Colonic mucosa (tissue), 4 donors: ENCODE results near the gene TCP1. TPM values are rescaled to one million over a fixed set of nuclear protein-coding genes. Genes with fewer than 3 reads are reported as not detected.
"Not testable (repeated sequence)": the region's sequence is repeated elsewhere in the genome, so short reads cannot be mapped to it uniquely, and the experiment has no call there.

Source experiments
- DNase-seq: peaks from one replicate; pipeline ENCODE4 v3.0.0-alpha.2; 2020
- H3K27ac ChIP-seq: fragments of 200-600 bp; one replicate; pipeline ENCODE4 v1.8.0; 2021
- H3K27me3 ChIP-seq: fragments of 200-600 bp; one replicate; pipeline ENCODE4 v1.8.0; 2021
- H3K36me3 ChIP-seq: fragments of 200-600 bp; one replicate; pipeline ENCODE4 v1.8.0; 2021
- H3K4me1 ChIP-seq: fragments of 200-600 bp; one replicate; pipeline ENCODE4 v1.8.0; 2021; ENCODE audit warnings: mild to moderate bottlenecking
- H3K4me3 ChIP-seq: fragments of 200-600 bp; one replicate; pipeline ENCODE4 v1.8.0; 2021
- H3K9ac ChIP-seq, 2 donors: one replicate each; pipeline ENCODE4 v1.7.0; 2013; ENCODE audit warnings: control low read depth in 2 of 2, low read depth in 2 of 2, low read length in 2 of 2
- H3K9me3 ChIP-seq: fragments of 200-600 bp; one replicate; pipeline ENCODE4 v1.8.0; 2021
- CTCF ChIP-seq: fragments of 200-600 bp; IDR thresholded peaks from one replicate; pipeline ENCODE4 v1.8.0; 2022; ENCODE audit warnings: antibody characterized with exemption, mild to moderate bottlenecking
- intact Hi-C: fragments of 100-400 bp; cut with DNase I; formaldehyde crosslinking; loops from one replicate; pipeline ENCODE4 v1.14.1; 2022
- total RNA-seq, 2 donors: library from RNA; stranded (reverse); fragmentation: NEBNext Ultra II Directional in 1 of 2; extraction: Animal tissue kit (Norgen Biotek cat#: 25700) in 1 of 2; gene quantifications; one replicate each; pipeline ENCODE4 v1.2.1, GENCODE V29; 2021
- donor health status: healthy.
- donor health status: DM: no; HTN: no; CAD: no.
- donor health status: DM: no; HTN: no; CAD: no.

Gene TCP1
- total RNA-seq, 2 donors from 2014 or later: 163 to 294 TPM

- Histone ChIP-seq H3K9me3 (no peaks in the 10 kb centered on the region), H3K4me1 (no peaks in the 10 kb centered on the region), H3K36me3 (no peaks in the 10 kb centered on the region), H3K4me3 (no peak overlapping the region), H3K27ac (no peak overlapping the region), H3K9ac (no peak overlapping the region), H3K27me3 (no peaks in the 10 kb centered on the region)
- intact Hi-C loops: no loop called here
- no peak for DNase-seq
- no peak for TF ChIP-seq CTCF
These were observed 52.5 kb downstream of the TCP1 start for GRCh38 chr6:159736908-159737307.

GRCh38 chr6:159733395-159733794 lies 56.0 kb downstream of the TCP1 start:
- H3K4me3 ChIP-seq, H3K9ac ChIP-seq, H3K27ac ChIP-seq, H3K36me3 ChIP-seq, DNase-seq, H3K9me3 ChIP-seq, H3K27me3 ChIP-seq, H3K4me1 ChIP-seq, intact Hi-C loops: not testable (repeated sequence)

GRCh38 chr6:159732550-159732949 lies 56.9 kb downstream of the TCP1 start:
- H3K36me3 ChIP-seq, intact Hi-C loops, H3K4me1 ChIP-seq, H3K27ac ChIP-seq, H3K4me3 ChIP-seq, H3K9ac ChIP-seq, H3K27me3 ChIP-seq, DNase-seq, H3K9me3 ChIP-seq: not testable (repeated sequence)

GRCh38 chr6:159730332-159730676 lies 59.1 kb downstream of the TCP1 start:
- H3K4me1 ChIP-seq: peaks cover 4% of the 10 kb centered on the region
- no peak overlapping the region for H3K27ac ChIP-seq

GRCh38 chr6:159729598-159730331 lies 59.6 kb downstream of the TCP1 start:
- Histone ChIP-seq H3K4me3 (peak overlapping the region; percentile 86), H3K27me3 (no peaks in the 10 kb centered on the region), H3K9ac (no peak overlapping the region), H3K9me3 (no peaks in the 10 kb centered on the region), H3K36me3 (no peaks in the 10 kb centered on the region), H3K27ac (no peak overlapping the region), H3K4me1 (peaks cover 4% of the 10 kb centered on the region)
- intact Hi-C loops: loop anchor here (5.0 kb wide), 1 partner anchor 37 kb away; the partner anchor contains the start of gene SOD2
- no peak for DNase-seq
- TF ChIP-seq CTCF: no peak

More at GRCh38 chr6:159730332-159730676, 59.1 kb downstream of the TCP1 start:
- no peak for DNase-seq
- Histone ChIP-seq H3K4me3 (no peak overlapping the region), H3K36me3 (no peaks in the 10 kb centered on the region), H3K9ac (no peak overlapping the region), H3K9me3 (no peaks in the 10 kb centered on the region), H3K27me3 (no peaks in the 10 kb centered on the region)
- TF ChIP-seq CTCF: no peak
- intact Hi-C loops: no loop called here

- DNase-seq: no peak
- Histone ChIP-seq H3K9me3 (no peaks in the 10 kb centered on the region), H3K4me1 (peaks cover 4% of the 10 kb centered on the region), H3K9ac (peak overlapping the region; percentile 60 to 80), H3K27me3 (no peaks in the 10 kb centered on the region), H3K36me3 (no peaks in the 10 kb centered on the region), H3K27ac (peak overlapping the region; percentile 10), H3K4me3 (peak overlapping the region; percentile 86)
- intact Hi-C loops: loop anchor here (5.0 kb wide), 1 partner anchor 36 kb away; the partner anchor contains the start of gene SOD2
- no peak for TF ChIP-seq CTCF
These were observed 60.9 kb downstream of the TCP1 start for GRCh38 chr6:159728531-159728964.

Other genes starting within 250 kb of the TCP1 start
- 100 to 1,000 TPM; 199 to 365 TPM for gene SOD2, start 96.4 kb downstream of the TCP1 start, total RNA-seq
- gene WTAP, start 62.1 kb downstream of the TCP1 start, total RNA-seq: 10 to 100 TPM; 73.7 to 84.1 TPM
- 100 to 1,000 TPM in 1 of 2 donors, 10 to 100 TPM in 1; 59.8 to 126 TPM for gene ACAT2, start 27.6 kb downstream of the TCP1 start, total RNA-seq
- 100 to 1,000 TPM in 1 of 2 donors, 10 to 100 TPM in 1; 65.4 to 112 TPM for gene MRPL18, start 865 bp upstream of the TCP1 start, total RNA-seq
- gene PNLDC1, start 10.7 kb upstream of the TCP1 start, total RNA-seq: under 1 TPM in 1 of 2 donors, not detected in 1; 0.72 TPM
- gene MAS1, start 101.4 kb upstream of the TCP1 start, total RNA-seq: not detected
- 10 to 100 TPM; 73.8 to 84.4 TPM for gene IGF2R, start 179.5 kb upstream of the TCP1 start, total RNA-seq